GM19240 (cell line): ENCODE measurements around the gene PRCD.
"Not testable (repeated sequence)": the region's sequence is repeated elsewhere in the genome, so short reads cannot be mapped to it uniquely, and the experiment has no call there.

Source experiments
- DNase-seq: peaks from one replicate; pipeline ENCODE4 v3.0.0; 2011; ENCODE audit warnings: low spot score; ENCODE audit not compliant: insufficient read length

Gene PRCD

DNA sequence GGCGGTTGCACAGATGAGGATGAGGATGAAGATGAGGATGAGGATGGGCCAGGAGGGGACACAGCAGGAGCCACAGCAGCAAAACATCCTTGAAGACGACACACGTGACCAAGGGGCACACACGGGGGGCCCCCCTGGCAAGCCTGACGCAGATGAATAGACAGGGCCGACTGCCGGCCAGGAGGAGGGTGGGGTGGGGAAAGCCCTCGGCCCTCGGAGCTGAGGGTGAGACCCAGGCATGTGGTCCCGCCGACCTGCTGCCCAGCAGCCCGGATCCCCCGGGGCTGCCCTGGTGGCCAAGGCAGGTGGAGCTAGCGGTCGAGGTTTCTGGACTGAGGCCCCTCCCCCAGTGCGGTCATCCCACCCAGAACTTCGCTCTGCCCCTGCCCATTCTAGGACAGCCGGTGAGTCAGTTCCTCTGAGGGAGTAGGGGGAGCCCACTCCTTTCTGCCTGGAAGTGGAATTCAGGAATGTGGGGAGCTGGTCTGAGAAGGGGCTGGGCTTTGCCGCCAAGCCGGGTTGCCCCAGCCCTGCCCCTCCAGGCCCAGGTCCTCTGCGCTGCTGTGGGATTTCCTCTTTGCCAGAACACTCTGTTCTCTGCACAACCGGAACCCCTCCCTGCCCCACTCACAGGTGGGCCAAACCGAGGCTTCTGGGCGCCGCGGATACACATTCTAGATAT, 12.3 kb upstream of the PRCD start:
- no peak for DNase-seq

DNA sequence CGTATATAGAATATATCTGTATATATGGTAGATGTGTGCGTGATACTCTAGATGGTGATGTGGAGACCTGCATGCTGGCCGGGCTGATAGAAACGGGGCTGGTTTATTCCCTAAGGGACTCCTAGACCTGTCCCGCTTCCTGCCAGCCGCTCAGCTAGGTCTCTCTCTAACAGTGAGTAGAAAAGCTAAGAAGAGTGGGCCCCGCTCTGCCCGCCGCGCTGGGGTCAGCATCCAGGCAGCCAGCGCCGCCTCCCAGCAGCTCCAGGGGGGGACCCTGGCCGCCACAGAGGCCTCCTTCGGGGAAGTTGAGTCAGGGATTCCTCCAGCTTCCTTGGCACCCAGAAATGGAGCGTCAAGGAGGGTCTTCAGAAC, 11.7 kb upstream of the PRCD start:
- no peak for DNase-seq

DNA sequence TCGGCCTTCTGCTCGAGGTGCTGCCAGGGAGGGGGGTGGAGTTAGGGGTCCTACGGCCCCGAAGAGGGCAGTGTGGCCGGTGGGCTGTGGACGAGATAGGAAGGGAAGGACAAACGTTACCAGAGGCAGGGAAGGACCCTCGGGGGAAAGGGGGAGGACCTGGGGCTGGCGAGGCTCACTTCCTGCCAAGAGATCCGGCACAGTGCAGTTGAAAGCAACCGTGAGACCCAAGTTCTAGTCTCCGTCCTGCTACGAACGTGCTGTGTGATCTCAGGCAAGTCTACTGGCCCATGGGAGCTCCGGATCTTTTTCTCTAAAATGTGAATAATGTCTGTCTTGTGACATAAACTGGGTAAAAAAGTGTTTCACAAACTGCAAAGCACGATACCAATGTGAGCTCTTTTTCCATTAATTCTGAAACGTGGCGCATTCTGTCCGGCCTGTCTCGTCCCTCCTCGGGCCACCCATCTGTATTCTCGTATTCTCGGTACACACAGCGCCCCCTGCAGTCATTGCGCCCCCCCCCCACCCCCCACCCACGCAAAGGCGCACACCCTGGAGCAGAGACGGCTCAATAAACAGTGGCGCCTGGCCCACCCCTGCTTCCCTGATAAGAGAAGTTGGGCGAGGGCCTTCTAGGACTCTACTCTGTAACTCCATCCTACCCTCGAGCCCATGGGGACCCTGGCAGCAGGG, 11.2 kb upstream of the PRCD start:
- no peak for DNase-seq

DNA sequence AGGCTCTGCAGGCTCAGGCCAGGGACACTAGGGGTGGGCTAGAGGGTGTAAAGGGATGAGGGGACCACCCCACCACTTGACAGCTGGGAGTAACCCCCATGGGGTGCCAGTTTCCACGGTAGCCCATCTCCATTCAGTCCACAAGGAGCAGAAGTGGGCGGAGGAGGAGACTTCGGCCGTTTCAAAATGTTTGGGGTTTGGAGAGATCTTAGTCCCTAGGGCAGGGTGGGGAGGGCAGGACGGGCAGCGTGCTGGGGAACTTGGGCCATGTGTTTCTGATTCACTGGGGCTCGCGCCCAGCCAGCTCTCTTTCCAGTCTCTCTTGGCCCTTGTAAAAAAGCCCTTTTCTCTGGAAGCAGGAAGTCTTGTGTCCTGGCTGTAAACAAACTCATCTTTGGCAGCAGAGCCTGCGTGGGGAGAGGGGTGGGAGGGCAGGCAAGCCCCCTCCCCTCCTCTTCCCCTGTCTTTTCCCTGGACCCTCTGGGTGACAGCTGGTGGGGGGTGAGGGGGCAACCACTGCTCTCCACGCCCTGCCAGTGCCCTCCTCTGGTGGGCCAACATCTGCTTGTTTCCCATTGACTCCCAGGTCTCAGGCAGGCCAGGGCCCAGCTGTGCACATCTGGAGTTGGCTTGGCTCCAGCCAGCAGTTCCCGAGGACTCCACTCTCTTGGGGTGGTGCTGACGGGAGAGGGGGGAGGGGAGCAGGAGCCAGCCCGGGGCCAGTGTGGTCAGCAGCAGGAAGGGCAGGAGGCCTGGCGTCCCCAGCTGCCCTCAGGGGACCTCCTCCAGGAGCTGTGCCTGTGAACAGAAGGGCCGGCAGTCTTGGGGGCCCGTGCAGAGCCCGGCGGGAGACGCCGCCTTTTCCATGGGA, 10.4 kb upstream of the PRCD start:
- no peak for DNase-seq

DNA sequence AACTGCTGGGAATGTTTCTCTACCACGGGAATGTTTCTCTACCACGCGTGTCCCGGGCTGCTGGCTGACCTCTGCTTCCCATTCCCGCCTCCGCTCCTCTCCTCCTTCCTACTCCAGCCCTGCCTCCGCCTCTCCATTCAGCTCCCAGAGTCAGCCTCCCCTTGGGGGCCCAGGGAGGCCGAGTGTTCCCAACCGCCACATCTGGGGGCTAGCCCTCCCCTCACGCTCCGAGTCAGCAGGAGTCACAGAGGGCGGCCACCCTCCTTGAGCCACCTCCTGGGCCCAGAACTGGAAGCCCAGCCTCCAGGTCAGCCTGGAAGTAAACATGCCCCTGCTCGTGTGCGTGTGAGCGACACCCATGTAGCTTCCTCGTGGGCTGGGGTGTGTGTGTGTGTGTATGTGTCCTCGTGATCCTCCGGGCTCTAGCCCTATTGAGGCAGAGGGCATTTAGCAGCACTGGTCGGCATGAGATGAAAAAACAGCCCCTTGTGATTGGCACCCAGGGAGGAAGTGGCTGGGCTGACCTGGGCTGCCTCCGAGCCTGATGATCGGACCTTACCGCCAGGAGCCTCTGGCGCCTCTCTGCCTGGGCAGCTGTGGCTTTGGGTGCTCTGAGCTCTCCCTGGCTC, 9.6 kb upstream of the PRCD start:
- DNase-seq, result no peak

DNA sequence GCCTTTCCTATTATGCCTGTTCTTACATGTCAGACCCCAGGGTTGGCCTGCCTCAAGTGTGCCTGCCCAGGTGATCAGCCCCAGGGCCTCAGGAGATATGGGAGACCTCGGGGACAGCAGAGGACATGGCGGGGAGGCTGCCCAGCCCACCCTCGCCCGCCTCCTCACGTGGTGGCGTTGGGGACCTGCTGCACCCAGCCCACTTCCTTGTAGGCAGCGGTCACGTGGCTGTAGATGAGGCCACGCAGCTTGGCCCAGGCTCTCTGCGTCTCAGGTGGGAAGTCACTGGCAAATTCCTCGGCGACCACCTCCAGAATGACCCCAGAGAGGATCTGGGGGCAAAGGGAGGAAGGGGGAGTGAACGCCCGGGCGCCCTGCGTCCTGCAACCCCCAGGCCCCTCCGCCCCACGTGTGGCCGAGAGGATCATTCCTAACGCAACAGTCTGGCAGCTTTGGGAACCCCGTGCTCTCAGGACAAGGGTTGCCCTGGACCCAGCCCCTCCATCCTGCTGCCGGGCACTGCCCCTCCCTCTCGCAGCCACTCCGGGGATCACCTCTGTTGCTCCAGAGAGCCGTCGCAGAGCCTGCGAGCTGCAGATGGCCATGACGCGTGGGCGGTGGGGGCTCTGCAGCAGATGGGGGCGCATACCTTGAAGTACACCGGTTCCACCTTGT, 8.9 kb upstream of the PRCD start:
- no peak for DNase-seq

DNA sequence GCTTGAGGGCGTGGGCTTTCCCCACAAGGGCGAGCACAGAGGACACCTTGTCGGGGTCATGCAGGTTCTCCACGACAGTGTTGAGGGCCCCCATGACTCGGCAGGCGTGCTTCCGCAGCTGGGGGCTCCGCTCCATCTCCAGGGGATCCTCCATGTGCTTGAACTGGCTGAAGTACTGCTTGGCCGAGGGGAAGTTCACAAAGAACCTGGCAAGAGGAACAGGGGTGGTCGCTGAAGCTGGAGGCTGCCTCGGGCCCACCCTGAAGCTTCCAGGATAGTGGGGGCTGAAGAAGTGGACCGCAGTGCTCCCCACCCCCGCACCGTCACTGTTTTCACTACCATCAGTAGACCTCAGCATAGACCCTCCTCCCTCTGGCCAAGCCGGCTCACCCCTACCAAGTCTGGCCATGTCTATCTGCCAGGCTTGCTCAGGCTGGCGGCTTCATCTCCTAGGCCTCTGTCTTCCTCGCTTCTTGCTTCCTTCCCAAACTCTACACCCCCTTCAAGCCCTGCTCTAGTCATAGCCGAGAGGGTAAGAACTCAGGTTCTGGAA, 8.3 kb upstream of the PRCD start:
- no peak for DNase-seq

DNA sequence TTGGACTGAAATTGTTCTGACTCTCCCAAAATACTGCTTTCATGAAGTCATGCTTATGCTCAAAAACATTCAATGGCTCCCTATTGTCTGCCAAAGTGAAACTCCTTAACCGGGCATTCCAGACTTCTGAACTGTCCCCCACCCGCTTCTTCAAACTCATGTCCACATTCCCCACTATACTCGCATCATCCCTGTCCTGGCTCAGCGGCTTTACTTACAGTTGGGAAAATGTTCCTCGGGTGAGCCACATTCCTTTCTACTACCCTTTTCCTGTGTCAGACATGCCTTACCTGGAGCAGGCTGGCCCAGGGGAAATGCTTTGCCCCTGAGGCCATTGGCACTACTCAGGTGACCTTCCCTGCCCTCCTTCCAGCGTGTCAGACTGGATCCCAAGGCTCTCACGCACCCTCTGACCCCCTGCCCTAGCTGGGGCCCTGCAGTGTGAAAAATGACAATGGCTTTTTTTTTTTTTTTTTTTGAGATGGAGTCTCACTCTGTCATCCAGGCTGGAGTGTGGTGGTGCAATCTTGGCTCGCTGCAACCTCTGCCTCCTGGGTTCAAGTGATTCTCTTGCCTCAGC, 7.7 kb upstream of the PRCD start:
- DNase-seq, result no peak

DNA sequence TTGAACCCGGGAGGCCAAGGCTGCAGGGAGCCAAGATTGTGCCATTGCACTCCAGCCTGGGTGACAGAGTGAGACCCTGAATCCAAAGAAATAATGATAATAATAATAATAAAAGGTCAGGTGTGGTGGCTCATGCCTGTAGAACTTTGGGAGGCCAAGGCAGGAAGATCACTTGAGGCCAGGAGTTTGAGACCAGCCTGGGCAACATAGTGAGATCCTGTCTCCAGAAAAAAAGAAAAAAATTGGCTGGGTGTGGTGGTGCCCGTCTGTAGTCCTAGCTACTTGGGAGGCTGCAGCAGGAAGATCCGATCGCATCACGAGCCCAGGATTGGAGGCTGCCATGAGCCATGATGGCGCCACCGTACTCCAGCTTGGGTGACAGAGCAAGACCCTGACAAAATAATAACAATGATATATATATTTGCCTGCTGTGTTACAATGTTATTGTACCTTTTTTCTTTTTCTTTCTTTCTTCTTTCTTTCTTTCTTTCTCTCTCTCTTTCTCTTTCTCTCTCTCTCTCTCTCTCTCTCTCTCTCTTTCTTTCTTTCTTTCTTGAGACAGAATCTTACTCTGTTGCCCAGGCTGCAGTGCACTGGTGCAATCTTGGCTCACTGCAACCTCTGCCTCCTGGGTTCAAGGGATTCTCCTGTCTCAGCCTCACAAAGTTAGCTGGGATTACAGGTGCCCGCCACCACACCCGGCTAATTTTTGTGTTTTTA, 6.0 kb upstream of the PRCD start:
- not testable (repeated sequence) for DNase-seq

DNA sequence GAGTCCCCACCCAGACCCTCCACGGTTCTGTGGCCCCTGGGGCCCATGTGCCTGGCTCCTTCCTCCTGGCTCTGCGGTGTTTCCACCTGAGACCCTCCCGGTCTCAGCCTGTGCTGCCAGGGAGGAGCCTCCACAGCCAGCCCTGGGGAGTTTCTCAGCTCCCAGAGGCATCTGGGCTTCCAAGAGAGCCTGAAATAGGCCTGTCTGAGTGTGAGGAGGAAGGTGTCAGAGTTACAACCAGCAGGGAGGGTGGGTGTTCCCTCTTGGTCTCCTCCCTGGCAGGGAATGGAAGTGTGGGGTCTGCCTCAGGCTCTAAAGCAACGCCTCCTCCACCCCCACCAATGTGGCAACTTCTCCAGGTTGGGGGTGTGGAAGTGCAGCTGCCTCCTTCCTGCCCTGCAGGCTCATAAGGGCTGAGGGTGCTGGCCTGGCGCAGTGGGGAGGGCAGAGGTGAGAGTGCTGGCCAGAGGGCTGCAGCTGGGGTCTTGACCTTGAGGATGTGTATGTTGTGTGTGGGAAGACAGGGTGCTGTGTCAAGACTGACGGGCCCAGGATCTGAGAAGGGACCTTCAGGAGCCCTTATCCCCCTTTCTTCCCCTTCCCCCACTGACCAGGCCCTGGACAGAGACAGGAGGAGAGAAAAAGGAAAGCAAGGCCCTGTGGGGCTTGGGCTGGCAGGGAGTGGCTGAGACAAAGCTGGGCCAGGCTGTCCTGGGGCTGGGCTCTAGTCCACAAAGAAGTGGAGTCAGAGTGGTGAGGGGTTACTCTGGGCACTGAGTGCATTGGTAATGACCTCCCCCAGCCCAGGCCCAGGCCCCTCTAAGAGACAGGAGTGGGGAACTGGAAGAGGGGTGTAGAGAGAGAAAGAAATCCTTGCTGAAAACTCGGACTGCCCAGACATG, 4.8 kb upstream of the PRCD start:
- no peak for DNase-seq

DNA sequence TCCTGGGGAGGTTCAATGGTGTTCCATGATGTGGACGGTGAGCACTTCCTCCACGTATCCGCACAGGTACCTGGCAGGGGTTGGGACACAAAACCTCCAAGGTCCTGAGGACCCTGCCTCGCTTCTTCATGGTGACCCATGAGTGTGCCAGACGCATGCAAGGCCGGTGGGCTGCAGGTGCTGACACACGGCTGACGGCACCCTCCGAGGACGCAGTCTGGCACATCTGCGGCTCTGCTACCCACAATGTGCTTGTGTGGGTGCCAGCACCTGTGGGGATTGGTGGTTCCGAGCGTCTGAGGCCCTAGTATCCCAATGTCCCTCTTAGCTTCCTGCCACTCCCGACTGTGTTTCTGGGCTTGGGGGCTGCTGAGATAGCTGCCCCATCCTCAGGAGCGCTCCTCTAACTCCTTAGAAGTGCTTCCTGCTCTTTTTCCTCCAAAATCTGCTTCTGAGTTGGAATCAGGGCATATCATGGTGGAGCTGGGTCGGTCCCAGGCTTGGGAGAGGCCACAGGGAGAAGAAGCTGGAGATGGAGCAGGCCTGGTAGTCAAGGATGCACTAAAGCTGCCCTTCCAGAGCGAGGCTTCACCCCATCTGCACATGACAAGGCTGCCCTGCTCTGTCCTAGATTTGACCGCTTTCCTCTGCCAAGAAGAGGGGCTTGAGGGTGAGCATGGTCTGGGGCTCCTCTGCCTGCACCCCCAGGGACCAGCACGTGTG, 3.9 kb upstream of the PRCD start:
- DNase-seq, result no peak

DNA sequence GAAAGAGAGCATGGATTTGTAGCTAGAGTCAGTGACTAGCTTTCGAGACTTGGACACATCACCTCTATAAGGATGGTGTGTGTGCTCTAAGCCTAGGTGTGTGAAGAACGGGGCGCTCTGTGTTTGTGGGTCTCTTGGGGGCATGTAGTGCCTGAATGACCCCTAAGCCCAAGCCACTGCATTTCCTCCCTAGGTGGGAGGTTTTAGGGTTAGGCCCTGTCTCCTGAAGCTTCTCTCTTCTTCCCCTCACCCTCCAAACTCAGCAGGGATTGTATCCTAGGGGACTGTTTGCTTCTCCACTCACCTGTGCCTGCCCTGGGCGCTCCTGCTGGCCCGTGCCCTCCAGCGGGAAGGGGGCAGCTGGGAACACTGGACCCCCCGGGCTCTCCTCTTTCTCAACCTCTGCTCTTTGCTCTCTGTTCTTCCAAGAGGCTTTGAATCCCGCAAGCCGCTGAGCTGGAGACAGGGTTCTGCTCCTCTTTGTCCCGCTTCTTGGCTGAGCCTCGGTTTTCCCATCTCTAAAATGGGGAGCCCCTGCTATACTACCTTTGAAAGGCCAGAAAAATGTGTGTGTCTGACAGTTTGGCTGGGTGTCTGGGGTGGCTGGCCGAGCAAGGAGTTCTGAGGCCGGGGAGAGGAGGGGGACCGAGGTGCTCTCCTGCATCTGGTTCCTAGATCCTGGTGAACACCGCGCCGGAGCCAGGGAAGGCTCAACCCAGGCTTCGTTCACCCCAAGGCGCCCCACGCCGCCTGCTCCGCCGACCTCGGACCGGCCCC, 3.1 kb upstream of the PRCD start:
- DNase-seq, result no peak

DNA sequence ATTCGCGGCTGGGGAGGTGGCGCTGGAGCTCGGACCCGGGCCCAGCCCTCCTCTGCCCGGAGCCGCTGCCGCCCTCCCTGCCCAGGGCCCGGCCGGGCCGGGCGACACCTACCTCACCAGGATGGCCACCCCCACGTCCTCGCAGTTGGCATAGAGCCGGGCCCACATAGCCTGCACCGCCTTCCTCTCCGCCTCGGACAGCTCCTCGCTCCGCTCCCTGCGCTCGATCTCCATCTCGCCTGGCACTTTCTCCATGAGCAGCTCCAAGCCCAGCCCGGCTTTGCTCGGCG, 2.6 kb upstream of the PRCD start:
- no peak for DNase-seq

DNA sequence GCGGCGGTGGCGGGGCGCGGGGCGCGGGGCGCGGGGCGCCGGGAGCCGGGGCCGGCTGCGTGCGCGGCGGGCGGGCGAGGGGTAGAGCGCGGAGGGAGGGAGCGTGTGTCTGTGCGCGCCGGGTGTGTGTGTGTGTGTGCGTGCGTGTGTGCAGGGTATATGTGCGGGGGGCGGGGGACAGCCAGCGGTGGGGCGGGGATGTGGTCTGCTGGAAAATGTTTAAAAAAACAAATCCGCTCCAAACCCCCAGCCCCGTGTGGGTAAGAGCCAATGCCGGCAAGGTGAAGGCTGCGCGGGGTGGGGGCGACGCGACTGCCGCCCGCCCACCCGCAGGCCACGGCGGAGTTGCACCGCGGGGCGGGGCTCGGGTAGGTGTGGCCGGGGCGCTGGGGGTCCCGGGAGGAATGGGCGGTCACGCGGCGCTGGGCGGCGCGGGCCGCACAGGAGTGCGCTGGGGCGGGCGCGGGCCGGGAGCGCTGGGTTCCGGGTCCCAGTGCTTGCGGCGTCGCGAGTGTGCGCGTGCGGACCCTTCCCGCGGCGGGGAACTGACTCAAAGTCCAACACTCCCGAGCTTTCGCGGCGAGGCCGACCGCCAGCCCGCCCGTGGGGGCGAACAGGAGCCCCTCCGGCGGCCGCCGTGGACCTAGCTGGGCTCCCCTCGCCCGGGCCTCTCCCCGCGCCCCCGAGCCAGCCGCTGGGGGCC, 2.1 kb upstream of the PRCD start, which contains the start of gene CYGB:
Gene CYGB, minus strand, starts transcription at position 132 of the 703 bp plus-strand sequence. CDS start 167 bp downstream, outside the sequence.
- no peak for DNase-seq

DNA sequence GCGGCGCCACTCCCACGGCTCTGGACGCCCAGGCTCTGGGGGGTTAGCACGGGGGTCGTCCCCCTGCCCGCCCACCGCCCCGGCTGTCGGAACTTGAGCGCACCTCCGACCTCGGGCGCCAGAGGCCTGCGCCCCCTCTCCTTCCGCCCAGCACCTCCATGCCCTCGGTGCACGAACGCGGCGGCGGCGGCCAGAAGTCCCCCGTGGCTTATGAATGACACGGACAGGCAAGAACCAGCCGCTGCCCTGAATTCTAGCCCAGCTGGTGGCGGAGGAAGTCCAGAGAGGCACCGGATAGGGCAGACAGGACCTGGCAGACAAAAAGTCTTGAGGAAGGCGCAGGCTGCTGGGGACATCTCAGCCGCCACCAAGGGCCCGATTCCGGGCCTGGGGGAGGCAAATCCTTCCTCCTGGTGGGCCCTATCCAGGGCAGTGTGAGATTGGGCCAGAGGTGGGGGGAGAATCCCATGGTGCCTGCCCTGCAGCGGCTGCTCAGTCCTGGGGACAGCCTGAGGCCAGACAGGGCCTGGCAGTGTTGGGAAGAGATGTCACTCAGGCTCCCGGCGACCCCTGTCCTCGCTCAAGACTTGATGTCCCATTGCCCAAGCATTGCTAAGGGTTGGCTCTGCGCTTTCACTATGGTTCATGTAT, 1.4 kb upstream of the PRCD start:
- no peak for DNase-seq

DNA sequence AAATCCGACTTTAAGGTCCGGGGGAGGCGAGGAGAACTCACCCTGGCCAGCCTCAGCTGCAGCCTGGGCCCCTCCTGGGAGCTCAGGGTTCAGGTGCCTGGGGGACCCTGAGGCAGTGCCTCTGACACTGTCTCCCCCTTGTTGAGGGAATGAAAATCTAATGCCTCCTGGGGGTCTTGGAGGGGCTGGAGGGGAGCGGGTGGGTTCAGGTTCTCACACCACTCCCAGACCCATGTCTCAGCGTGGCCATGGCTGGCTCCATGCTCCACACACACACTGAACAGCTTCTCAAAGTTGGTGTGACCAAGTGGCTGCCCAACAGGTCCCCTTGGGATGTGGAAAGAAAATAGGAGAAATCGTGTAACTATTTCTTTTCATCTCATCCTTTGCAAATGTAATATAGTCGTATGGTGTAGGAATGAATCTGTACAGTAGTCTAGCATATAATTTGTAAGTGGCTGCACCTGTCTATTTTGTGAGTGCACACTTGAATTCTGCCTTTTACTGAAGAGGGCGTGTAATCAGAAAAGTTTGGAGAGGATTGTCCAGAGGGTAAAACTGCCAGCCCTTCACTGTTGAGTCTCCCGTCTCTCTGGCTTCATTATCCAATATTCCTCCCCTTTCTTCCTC, 788 bp upstream of the PRCD start:
- no peak for DNase-seq
